Small intestine (tissue), 7 donors: ENCODE data around the gene F3. TPM values are rescaled to one million over a fixed set of nuclear protein-coding genes. Genes with fewer than 3 reads are reported as not detected.

ENCODE experiments used
- DNase-seq, 2 donors: peaks; one replicate each; pipeline versions ENCODE4 v3.0.0 to v3.0.0-alpha.2; 2013
- FAIRE-seq: peaks from 2 replicates; lab custom pipeline; 2012; peaks lifted over from hg19 to GRCh38; lab: Jason Lieb, UNC
- H3K27ac ChIP-seq, 3 donors: one replicate each; pipeline ENCODE4 v1.5.1; 2013; ENCODE audit warnings: low read length in 2 of 3, mild to moderate bottlenecking in 2 of 3, control low read depth in 1 of 3, inconsistent platforms in 1 of 3, low read depth in 1 of 3, moderate library complexity in 1 of 3
- H3K27me3 ChIP-seq, 3 donors: one replicate each; pipeline ENCODE4 v1.6.1; 2013; ENCODE audit warnings: low read length in 3 of 3, inconsistent platforms in 1 of 3; ENCODE audit not compliant: control insufficient read depth in 3 of 3, insufficient read depth in 3 of 3
- H3K36me3 ChIP-seq, 3 donors: one replicate each; pipeline ENCODE4 v1.6.1; 2013; ENCODE audit warnings: low read length in 3 of 3, inconsistent platforms in 1 of 3, low read depth in 1 of 3, mild to moderate bottlenecking in 1 of 3, moderate library complexity in 1 of 3; ENCODE audit not compliant: control insufficient read depth in 3 of 3, insufficient read depth in 2 of 3
- H3K4me1 ChIP-seq, 3 donors: one replicate each; pipeline ENCODE4 v1.6.1; 2013; ENCODE audit warnings: low read length in 2 of 3, inconsistent platforms in 1 of 3, low read depth in 1 of 3, mild to moderate bottlenecking in 1 of 3, moderate library complexity in 1 of 3; ENCODE audit not compliant: control insufficient read depth in 3 of 3, insufficient read depth in 2 of 3
- H3K4me3 ChIP-seq, 3 donors: one replicate each; pipeline ENCODE4 v1.5.1; 2013; ENCODE audit warnings: low read length in 3 of 3, control low read depth in 1 of 3, inconsistent platforms in 1 of 3, low read depth in 1 of 3, mild to moderate bottlenecking in 1 of 3, moderate library complexity in 1 of 3
- H3K9me3 ChIP-seq, 2 donors: one replicate each; pipeline ENCODE4 v1.6.1; 2013; ENCODE audit warnings: low read depth in 1 of 2, low read length in 1 of 2; ENCODE audit not compliant: control insufficient read depth in 2 of 2, insufficient read depth in 1 of 2
- WGBS, 3 donors: extraction: QIAGEN DNeasy Blood & Tissue Kit; methylation state at CpG; one replicate each; pipeline ENCODE4 v1.1.7; 2013; 5-methylcytosine and 5-hydroxymethylcytosine counted together
- polyA plus RNA-seq, 4 donors: library from polyadenylated mRNA; stranded (reverse) in 3 of 4; unstranded in 1 of 4; fragments of 200-250 nt in 3 of 4; fragments of 120-200 nt in 1 of 4; gene quantifications; one replicate each; pipeline versions ENCODE4 v1.2.1 to v1.2.3, GENCODE V29; 2013
- donor health status: healthy with polysubstance abuse.
- donor health status: control.
- donor health status: control.
- donor health status: Bipolar disorder and iron deficiency.
- donor health status: healthy.

F3 gene
- polyA plus RNA-seq, 4 donors: 11.0 to 55.4 (median 18.6) TPM

DNA sequence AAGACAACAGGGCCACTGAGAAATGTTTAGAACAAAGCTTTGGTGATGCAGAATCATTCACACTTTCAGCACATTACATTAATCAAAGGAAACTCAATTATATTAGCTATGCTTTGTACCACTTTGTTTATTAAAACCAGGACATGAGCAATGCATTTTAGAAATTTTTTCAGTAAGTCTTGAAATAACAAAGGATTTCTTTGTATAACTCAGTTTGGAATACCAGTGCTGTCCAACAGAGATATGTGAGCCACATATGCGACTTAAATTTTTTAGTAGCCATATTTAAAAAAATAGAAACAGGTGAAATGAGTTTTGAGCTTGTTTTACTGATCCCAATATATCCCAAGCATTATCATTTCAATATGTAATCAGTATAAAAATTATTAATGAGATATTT is 18.8 kb upstream of the F3 start:
- WGBS, 3 donors: 81 to 85% (median 84%) methylated on average over 1 of the region's 1 CpG
- no peaks in the 10 kb centered on the region for H3K27me3 ChIP-seq
- H3K4me3 ChIP-seq: no peak overlapping the region
- no peaks in the 10 kb centered on the region for H3K36me3 ChIP-seq
- no peaks in the 10 kb centered on the region for H3K9me3 ChIP-seq
- DNase-seq (no peak), FAIRE-seq (no peak)
- peaks cover 0 to 6% (median 0%) of the 10 kb centered on the region in 3 donors for H3K4me1 ChIP-seq
- H3K27ac ChIP-seq: no peak overlapping the region

DNA sequence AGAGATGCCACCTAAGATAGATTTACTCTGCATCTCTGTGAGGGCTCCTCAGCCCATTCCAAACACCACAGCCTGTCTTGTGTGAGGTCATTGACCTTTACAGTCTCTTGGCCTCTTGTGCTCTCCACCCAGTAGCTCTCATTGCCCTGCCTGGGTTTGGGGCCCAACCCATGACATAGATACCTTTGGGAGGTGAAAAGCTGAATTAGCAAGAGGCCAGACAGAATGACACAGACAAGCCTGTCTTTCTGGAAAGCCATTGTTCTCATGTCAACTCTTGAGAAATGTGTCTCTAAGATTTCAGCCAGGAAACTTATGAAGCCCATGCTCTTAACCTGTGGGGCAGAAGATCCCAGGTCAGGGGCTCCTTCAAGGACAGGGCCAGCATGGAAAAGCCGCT is 18.4 kb upstream of the F3 start:
- 84 to 96% (median 87%) methylated on average over 1 of the region's 1 CpG for WGBS, 3 donors
- Histone ChIP-seq H3K36me3 (no peaks in the 10 kb centered on the region), H3K4me3 (no peak overlapping the region), H3K9me3 (no peaks in the 10 kb centered on the region), H3K27ac (no peak overlapping the region), H3K27me3 (no peaks in the 10 kb centered on the region), H3K4me1 (peaks cover 0 to 6% (median 0%) of the 10 kb centered on the region in 3 donors)
- DNase-seq (peak in 1 of 2 donors; percentile 17), FAIRE-seq (no peak)

DNA sequence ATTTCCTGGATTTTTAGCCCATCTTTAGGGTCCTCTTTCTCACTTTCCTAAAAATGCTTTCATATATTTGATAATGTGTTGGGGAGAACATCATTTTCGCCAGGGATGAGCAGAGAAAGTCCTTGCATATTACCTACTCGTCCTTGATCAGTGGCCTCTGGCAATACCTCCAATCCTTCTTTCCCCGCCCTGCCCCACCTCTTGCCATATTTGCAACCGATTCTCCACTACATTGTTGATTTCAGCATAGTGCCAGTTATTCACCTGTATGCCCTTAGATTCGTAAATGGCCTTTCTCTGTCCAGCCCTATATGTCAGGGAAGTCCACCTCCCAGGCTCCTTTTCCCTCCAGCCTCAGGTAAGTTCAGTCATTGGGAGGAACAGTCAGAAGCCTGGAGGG is 13.5 kb upstream of the F3 start:
- Histone ChIP-seq H3K36me3 (no peaks in the 10 kb centered on the region), H3K27ac (no peak overlapping the region), H3K4me3 (no peak overlapping the region), H3K4me1 (peaks cover 0 to 36% (median 2%) of the 10 kb centered on the region in 3 donors), H3K27me3 (no peaks in the 10 kb centered on the region), H3K9me3 (no peaks in the 10 kb centered on the region)
- FAIRE-seq: no peak
- no peak for DNase-seq
- 56 to 80% (median 68%) methylated on average over 5 of the region's 5 CpGs for WGBS, 3 donors

DNA sequence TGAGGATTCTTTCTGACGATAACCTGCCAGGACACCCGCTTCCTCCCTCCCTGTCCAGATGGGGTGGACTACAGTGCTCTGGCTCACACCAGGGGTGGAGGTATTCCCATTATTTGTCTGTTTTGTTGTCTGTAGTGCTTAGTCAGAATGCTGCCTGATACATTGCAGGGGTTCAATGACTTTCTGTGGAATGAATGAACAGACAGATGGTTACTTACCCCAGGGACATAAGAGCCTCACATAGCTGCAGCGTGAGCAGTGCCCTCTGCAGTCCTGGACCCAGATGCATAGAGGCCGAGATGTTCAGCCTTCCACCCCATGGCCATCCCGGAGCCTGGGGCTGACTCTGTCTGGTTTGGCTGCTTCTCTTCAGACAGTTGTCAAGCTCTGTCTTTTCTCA is 13.0 kb upstream of the F3 start:
- Histone ChIP-seq H3K9me3 (no peaks in the 10 kb centered on the region), H3K36me3 (no peaks in the 10 kb centered on the region), H3K27me3 (no peaks in the 10 kb centered on the region), H3K4me1 (peaks cover 0 to 39% (median 2%) of the 10 kb centered on the region in 3 donors), H3K4me3 (no peak overlapping the region), H3K27ac (peak overlapping the region in 1 of 3 donors; percentile 2)
- WGBS, 3 donors: 90 to 98% (median 94%) methylated on average over 5 of the region's 5 CpGs
- no peak for FAIRE-seq
- no peak for DNase-seq

DNA sequence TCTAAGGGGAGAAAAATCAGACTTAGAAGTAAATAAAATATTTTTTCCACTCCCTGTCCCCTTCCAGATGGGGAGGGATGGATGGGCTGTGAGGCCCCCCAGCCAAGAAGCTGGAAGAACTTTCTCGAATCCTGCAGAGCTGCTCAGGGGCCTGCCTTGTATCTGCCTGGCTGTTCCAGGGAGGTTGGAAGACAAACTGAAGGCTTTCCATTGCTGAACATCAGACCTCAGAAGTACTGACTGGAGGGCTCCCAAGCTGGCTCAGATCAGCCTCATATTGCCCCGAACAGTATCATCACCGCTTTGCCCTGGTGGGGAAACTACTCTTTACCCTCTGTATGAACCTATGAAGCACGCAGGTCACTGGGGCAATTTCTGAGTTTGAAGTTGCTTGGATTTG is 12.4 kb upstream of the F3 start:
- peaks cover 0 to 39% (median 2%) of the 10 kb centered on the region in 3 donors for H3K4me1 ChIP-seq
- FAIRE-seq (no peak), DNase-seq (no peak)
- H3K4me3 ChIP-seq: no peak overlapping the region
- H3K27me3 ChIP-seq: no peaks in the 10 kb centered on the region
- no peaks in the 10 kb centered on the region for H3K36me3 ChIP-seq
- peak overlapping the region in 1 of 3 donors; percentile 54 for H3K27ac ChIP-seq
- H3K9me3 ChIP-seq: no peaks in the 10 kb centered on the region
- 82 to 86% (median 86%) methylated on average over 4 of the region's 4 CpGs for WGBS, 3 donors

DNA sequence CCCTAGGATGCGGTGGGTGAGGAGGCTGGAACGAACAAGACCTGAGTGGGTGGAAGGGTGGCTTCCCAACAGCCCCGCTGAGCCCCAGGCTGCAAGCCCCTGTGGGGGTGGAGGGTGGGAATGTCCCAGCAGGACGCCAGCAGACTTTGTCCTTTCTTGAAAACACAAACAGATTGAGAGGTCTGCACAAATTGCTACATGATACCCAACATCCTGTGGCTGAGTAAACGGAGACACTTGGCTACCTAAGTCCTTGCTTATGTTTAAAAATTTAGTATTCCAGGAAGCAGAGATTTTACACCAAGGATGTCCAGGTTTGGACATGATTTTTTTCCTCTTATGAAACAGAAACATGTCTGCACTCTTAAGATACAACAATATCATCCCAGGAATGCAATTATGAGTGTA is 11.8 kb upstream of the F3 start:
- no peaks in the 10 kb centered on the region for H3K36me3 ChIP-seq
- DNase-seq (peak in 1 of 2 donors; percentile 35), FAIRE-seq (no peak)
- 46 to 53% (median 47%) methylated on average over 5 of the region's 5 CpGs for WGBS, 3 donors
- no peaks in the 10 kb centered on the region for H3K9me3 ChIP-seq
- no peaks in the 10 kb centered on the region for H3K27me3 ChIP-seq
- peaks cover 0 to 39% (median 2%) of the 10 kb centered on the region in 3 donors for H3K4me1 ChIP-seq
- H3K27ac ChIP-seq: no peak overlapping the region
- H3K4me3 ChIP-seq: no peak overlapping the region

DNA sequence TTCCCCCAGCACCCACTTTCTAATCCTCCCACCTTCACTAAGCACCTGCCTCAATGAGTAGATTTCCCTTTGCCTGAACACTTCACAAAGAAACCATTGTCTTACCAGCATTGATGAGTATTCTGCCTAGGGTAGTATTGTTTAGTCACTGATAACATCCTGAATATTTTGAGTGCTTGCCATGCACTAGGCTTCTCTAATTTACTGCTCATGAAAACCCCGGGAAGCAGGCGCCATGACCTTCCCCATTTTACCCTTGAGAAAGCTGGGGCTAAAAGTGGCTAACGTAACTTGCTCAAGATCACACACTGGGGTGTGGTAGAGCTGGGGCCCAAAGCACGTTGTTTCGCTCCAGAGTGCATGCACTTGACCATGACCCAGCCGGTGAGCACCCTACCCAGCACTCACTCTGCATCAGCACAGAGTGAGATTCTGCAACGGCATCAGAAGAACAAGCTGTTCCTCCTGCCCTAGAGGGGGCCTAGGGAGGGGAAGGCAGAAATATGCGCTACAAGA is 10.6 kb upstream of the F3 start:
- 39 to 61% (median 61%) methylated on average over 8 of the region's 8 CpGs for WGBS, 3 donors
- Histone ChIP-seq H3K4me3 (no peak overlapping the region), H3K4me1 (peaks cover 0 to 39% (median 2%) of the 10 kb centered on the region in 3 donors), H3K9me3 (no peaks in the 10 kb centered on the region), H3K27me3 (no peaks in the 10 kb centered on the region), H3K36me3 (no peaks in the 10 kb centered on the region), H3K27ac (peak overlapping the region in 1 of 3 donors; percentile 41)
- peak in 1 of 2 donors; percentile 35 for DNase-seq
- no peak for FAIRE-seq

DNA sequence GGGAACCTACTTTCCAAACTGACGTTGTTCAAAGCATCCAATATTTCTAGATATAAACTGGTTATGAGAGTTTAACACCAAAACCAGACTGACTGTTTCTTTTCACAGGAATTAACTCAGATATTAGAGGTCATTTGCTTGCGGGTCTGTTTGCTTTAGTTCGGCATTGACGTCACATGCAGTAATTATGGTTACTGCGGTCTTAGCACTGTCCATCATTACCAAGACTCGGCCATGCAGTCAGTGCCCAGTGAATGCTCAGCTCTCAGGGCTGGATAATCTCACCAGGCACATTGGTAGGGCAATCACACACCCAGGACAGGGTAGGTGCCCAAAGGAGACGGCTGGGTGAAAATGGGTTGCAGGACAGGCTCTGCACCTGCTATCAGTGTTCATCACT is 9.9 kb upstream of the F3 start:
- DNase-seq: no peak
- no peak for FAIRE-seq
- WGBS, 3 donors: 82 to 84% (median 83%) methylated on average over 7 of the region's 7 CpGs
- H3K4me1 ChIP-seq: peaks cover 0 to 39% (median 2%) of the 10 kb centered on the region in 3 donors
- H3K9me3 ChIP-seq: peaks cover 0 to 3% of the 10 kb centered on the region in 2 donors
- no peak overlapping the region for H3K4me3 ChIP-seq
- no peaks in the 10 kb centered on the region for H3K27me3 ChIP-seq
- no peaks in the 10 kb centered on the region for H3K36me3 ChIP-seq
- H3K27ac ChIP-seq: peak overlapping the region in 2 of 3 donors; percentile 41 to 49

DNA sequence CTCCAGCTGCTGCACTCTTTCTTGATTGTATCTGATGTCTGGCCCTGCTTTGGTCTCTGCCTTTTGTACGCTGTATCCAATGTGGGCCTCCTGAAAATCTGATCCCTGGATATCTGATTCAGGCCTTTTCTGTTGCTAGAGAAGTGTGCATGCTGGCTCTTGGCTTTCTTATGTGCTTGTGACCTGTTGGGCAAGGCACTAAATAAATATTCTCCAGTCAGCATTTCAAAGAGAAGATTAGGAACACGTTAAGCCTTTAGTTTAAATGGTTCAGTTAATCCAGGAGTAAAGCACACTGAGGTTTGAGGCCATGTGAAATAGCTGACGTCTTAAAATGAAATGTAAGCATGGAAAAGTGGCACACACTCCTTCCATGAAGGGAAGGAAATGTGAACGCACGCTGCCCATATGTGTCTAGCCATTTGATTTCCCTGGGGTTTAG is 9.3 kb upstream of the F3 start:
- 76 to 81% (median 78%) methylated on average over 5 of the region's 5 CpGs for WGBS, 3 donors
- H3K4me1 ChIP-seq: peaks cover 0 to 39% (median 2%) of the 10 kb centered on the region in 3 donors
- DNase-seq (peak in 1 of 2 donors; percentile 55), FAIRE-seq (no peak)
- peak overlapping the region in 1 of 3 donors; percentile 49 for H3K27ac ChIP-seq
- peaks cover 0 to 3% of the 10 kb centered on the region in 2 donors for H3K9me3 ChIP-seq
- no peaks in the 10 kb centered on the region for H3K36me3 ChIP-seq
- H3K27me3 ChIP-seq: no peaks in the 10 kb centered on the region
- no peak overlapping the region for H3K4me3 ChIP-seq
